G401 (cell line): Measurements from ENCODE around the gene CPED1. TPM values are rescaled to one million over a fixed set of nuclear protein-coding genes. Genes with fewer than 3 reads are reported as not detected.
"Not testable (repeated sequence)": the region's sequence is repeated elsewhere in the genome, so short reads cannot be mapped to it uniquely, and the experiment has no call there.

Experiments used
- DNase-seq: peaks from one replicate; pipeline ENCODE4 v3.0.0-alpha.2; 2015; ENCODE audit warnings: low spot score
- in situ Hi-C: cut with HindIII; loops from 2 replicates; pipeline ENCODE4 v1.10.0; 2016; ENCODE audit warnings: low sequenced_read_pairs, mixed read lengths
- total RNA-seq: library from RNA; depleted of rRNA; stranded (reverse); fragments of >200 nt; shearing (Covaris generic); gene quantifications from 2 replicates; pipeline ENCODE4 v1.2.3, GENCODE V29; 2014

CPED1 gene
- total RNA-seq, 1 experiment from 2014 or later, result 30.7 TPM

- in situ Hi-C loops, result no loop called here
These were observed 61.4 kb downstream of the CPED1 start for GRCh38 chr7:121049897-121050296.

GRCh38 chr7:121053219-121053618 lies 64.7 kb downstream of the CPED1 start:
- DNase-seq, result no peak
- in situ Hi-C loops, result no loop called here

More at GRCh38 chr7:121049897-121050296, 61.4 kb downstream of the CPED1 start:
- DNase-seq, result no peak

DNA sequence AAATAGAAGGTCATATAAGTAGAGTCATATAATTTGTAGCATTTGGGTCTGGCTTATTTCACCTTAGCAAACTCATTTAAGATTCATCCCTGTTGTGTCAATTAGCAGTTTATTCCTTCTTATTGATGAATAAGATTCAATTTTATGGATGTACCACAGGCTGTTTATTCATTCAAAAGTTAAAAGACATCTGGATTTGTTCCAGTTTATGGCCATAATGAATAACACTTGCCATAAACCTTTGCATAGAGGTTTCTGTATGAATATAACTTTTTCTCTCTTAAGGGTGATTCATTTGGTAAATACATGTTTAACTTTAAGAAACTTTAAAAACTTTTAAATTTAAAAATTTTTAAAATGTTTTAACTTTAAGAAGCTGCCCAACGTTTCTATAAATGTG lies 66.4 kb downstream of the CPED1 start:
- DNase-seq, result no peak
- in situ Hi-C loops, result no loop called here

GRCh38 chr7:121057878-121058277 lies 69.4 kb downstream of the CPED1 start:
- no peak for DNase-seq
- in situ Hi-C loops, result no loop called here

DNA sequence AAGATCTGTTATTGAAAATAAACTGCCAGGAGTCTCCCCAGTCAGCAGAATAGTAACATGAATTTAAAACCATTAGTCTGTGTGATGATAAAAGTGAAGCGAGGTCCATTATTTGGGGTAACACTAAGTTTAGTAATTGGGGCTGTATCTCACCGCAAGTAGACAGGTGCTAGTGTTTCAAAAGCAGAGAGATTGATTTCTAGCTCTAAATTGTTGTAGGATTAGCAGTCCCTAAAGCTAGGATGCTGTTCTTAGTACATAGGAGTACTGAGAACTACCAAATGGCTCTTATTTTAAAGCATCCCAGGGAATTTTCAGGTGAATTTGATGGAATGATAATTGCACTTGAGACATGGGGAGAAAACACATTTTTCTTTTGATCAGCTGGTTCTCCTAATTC lies 70.5 kb downstream of the CPED1 start:
- in situ Hi-C loops, result no loop called here
- no peak for DNase-seq

- in situ Hi-C loops, DNase-seq: not testable (repeated sequence)
These were observed 71.5 kb downstream of the CPED1 start for GRCh38 chr7:121059979-121060509.

- no peak for DNase-seq
- in situ Hi-C loops, result no loop called here
These were observed 73.4 kb downstream of the CPED1 start for GRCh38 chr7:121061677-121062582.

DNA sequence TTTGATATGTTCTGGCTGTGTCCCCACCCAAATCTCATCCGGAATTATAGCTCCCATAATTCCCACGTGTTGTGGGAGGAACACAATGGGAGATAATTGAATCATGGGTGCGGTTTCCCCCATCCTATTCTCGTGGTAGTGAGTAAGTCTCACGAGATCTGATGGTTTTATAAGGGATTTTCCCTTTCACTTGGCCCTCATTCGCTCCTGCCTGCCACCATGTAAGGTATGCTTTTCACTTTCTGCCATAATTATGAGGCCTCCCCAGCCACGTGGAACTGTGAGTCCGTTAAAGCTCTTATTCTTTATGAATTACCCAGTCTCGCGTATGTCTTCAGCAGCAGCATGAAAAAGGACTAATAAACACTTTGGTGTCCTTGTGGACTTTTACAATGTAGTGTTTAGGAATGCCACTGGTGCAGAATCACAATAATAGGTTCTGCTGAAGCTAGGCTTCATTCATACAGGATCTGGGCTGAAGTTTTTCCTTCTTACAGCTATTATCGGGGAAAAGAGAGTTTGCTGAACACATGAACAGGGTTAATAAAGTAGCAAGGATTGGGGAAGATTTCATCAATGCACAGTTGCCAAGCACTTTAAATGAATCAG lies 74.3 kb downstream of the CPED1 start:
- in situ Hi-C loops, result no loop called here
- DNase-seq, result no peak

GRCh38 chr7:121067717-121068116 lies 79.2 kb downstream of the CPED1 start:
- in situ Hi-C loops, DNase-seq: not testable (repeated sequence)

DNA sequence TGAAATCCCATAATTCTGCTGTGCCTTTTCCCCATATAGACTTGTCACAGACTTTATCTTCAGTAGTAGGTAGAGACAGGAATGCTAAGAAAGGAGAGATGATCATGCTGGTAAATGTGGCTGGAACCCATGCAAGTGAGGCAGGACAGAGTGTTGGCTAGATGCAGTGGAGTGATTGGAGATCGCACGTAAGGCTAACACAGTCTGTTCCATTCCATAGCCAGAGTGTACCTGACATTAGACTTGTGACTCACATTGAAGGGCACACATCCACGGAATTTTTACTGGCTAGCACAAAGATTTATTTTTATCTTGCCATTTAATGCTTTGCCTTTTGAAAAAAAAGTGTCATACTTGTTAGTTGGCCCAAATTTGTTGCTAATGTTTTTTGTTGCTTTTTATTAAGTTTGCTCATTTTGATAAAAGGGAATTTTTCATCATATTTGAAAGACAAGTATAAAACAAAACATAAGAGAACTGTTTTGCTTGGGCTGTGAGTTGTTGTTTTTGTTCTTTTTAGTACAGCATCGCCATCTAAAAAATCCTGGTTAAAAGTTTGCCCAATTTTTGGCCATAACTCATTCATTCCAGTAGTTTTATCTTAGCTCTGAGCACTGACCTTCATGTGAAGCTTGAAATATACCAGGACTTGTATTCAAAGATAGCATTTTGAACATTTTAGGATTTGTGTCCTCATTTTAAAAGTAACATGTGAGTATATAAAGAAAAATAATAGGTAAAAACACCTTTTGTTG lies 81.0 kb downstream of the CPED1 start:
- in situ Hi-C loops, result no loop called here

GRCh38 chr7:121071132-121071531 lies 82.6 kb downstream of the CPED1 start:
- no peak for DNase-seq
- in situ Hi-C loops, result no loop called here

More for the DNA sequence above, 81.0 kb downstream of the CPED1 start:
- no peak for DNase-seq

GRCh38 chr7:121071662-121072061 lies 83.2 kb downstream of the CPED1 start:
- in situ Hi-C loops, result no loop called here

DNA sequence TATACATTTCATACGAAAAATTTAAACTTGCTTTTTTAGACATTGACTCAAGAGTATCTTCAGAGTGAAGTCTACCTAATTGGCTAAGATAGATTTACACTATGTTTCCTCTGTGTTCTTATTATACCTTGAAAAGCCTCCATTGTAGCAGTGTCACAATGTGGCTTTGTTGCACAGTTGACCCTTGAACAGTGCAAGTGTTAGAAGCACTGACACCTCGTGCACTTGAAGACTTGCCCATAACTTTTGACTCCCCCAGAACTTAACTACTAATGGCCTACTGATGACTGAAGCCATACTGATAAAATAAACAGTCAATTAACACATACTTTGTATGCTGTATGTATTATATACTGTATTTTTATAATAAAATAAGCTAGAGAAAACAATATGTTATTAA lies 84.3 kb downstream of the CPED1 start:
- DNase-seq, result no peak
- in situ Hi-C loops, result no loop called here

More at GRCh38 chr7:121071662-121072061, 83.2 kb downstream of the CPED1 start:
- DNase-seq, result no peak

- no peak for DNase-seq
- in situ Hi-C loops, result no loop called here
These were observed 85.1 kb downstream of the CPED1 start for GRCh38 chr7:121073463-121074099.

DNA sequence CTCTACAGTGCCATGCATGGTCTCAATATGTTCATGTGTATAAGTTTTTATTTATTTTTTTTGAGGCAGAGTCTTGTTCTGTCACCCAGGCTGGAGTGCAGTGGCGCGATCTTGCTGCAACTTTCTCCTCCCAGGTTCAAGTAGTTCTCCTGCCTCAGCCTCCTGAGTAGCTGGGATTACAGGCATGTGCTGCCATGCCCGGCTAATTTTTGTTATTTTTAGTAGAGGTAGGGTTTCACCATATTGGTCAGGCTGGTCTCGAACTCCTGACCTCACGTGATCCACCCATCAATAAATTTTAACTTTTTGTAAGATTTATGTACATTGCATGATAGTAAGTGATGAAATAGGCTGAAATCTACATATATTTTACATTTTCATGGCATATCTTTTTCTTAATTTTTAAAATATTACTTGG lies 86.9 kb downstream of the CPED1 start:
- DNase-seq, in situ Hi-C loops: not testable (repeated sequence)

GRCh38 chr7:121075952-121076349 lies 87.4 kb downstream of the CPED1 start:
- in situ Hi-C loops, result no loop called here
- DNase-seq, result no peak

DNA sequence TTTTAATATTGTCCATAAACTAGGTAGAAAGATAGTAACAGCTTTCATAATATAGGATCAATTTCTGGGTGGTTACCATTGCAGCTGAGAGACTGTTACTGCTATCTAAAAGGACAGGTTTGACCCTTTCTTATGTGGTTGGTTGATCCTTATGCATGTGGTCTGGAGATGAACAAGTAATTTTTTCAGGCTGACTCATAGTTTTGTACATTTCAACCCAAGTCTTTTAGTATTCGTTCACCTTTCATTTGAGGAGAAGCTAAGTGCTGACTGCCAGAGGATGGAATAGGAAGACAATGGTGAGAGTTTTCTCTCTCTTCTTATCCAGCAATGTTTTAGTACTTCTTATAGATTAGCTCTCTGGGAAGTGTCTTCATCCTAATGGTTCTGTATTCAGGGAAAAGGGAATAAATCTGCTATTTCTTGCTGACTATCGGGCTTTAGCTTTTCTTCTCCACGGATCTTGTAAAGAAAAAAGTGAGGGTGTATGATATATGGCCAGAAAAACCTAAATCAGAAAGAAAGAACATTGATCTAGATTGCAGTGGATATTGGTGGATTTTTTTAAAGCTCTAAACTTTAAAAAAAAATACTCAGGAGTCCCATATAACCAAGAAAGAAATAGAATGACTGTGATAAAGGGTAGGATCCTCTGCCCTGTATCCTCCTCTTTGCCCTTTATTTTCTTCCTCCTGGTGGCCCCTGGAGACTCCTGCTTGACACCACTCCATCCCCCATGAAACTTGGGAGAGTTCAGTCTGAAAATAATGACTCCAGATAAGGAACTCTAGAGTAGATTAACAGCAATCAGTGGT lies 88.0 kb downstream of the CPED1 start:
- in situ Hi-C loops, result no loop called here
- DNase-seq, result no peak

- DNase-seq, result no peak
- in situ Hi-C loops, result no loop called here
These were observed 88.7 kb downstream of the CPED1 start for GRCh38 chr7:121077165-121077630.
